ENCODE measurements around the gene MTCL1.

MTCL1 gene

DNA sequence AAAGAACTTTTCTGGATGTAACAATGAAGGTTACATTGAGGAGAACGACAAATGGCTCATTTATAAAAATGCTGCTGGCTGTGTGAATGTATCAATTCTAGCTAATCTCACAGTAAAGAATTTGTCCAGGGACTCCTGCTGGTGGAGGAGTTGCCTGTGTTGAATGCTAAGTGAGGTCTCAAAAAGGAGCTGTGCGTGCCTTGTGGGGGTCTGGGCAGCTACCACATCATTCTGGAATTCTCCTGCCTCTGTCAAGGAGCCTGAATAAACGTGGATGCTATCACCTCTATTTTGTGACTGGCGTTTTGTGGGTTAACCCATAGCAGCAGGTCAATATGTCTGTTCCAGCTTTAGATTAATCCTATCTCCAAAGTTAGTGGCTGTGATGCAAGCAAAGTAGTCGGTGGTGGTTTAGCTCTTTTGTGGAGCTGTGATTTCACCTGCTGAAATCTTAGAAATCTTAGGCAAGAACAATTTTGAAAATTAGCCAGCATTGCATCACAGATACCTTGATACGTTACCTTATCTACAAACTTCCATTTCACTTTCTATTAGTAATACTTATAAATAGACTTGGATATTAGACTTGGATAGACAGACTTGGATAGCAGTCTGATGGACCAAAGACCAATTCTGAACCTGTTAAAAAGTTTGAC, 96.8 kb downstream of the MTCL1 start:
- no peak for FAIRE-seq
- TF ChIP-seq CTCF (IDR thresholded peaks at IDR 0.05; ENCODE audit: insufficient read depth, missing control alignments) = no peak
- no peak for DNase-seq (ENCODE audit: insufficient read length, low spot score)

DNA sequence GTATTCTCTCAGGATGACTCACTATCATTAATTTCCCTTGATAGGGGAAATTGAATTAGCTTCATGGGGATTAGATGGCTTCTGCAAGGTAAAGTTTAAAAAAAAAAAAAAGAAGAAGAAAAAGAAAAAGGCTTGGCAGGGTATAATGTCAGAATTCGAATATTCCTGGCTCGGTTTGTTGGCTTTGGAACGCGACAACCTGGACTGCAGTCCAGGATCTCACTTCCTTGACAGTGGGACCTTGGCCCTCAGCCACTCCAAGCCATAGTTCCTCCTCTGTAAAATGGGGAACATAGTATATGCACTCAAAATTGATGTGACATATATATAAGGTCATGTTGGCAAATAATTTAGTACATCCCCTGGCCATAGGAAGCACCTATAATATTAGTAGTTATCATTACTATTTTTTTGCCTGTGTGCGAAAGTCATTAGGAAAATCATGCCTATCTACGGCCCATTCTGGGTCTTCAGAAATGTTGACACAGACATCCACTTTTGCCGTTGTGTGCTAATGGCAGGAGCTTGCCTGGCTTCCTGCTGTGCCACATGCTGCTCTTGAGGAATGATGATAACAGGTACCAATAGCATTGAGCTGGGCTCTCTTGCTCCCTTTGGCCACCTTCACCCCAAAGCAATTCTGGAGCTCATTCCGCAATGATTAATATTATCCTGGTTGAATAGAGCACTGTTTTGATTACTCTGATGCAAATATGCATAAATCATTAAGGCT, 97.9 kb downstream of the MTCL1 start:
- FAIRE-seq (no peak), DNase-seq (ENCODE audit: insufficient read length, low spot score) (no peak)
- no peak for TF ChIP-seq CTCF (IDR thresholded peaks at IDR 0.05; ENCODE audit: insufficient read depth, missing control alignments)

DNA sequence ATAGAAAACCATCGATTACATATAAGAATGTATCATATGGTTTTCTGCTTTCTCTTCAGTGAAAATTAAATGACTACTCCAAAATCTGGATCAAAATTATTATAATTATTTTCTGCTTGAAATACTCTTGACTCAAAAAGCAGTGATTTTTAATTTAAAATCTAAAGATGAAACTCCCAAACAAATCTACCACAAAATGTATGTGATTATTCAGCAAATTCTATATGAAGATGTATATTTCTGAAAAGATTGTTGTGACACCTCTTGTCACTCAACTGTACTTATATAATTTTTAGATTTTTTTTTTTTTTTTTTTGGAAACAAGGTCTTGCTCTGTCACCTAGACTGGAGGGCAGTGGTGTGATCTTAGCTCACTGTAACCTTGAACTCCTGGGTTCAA, 98.6 kb downstream of the MTCL1 start:
- DNase-seq (ENCODE audit: insufficient read length, low spot score) (no peak), FAIRE-seq (no peak)
- no peak for TF ChIP-seq CTCF (IDR thresholded peaks at IDR 0.05; ENCODE audit: insufficient read depth, missing control alignments)

GRCh38 chr18:8805552-8805951, 100.2 kb downstream of the MTCL1 start:
- FAIRE-seq = no peak
- no peak for TF ChIP-seq CTCF (IDR thresholded peaks at IDR 0.05; ENCODE audit: insufficient read depth, missing control alignments)
- no peak for DNase-seq (ENCODE audit: insufficient read length, low spot score)

- FAIRE-seq (no peak), DNase-seq (ENCODE audit: insufficient read length, low spot score) (no peak)
- TF ChIP-seq CTCF (IDR thresholded peaks at IDR 0.05; ENCODE audit: insufficient read depth, missing control alignments) = no peak
Measured at GRCh38 chr18:8806100-8806797, 100.9 kb downstream of the MTCL1 start.

GRCh38 chr18:8806798-8807487, 101.6 kb downstream of the MTCL1 start:
- DNase-seq (ENCODE audit: insufficient read length, low spot score) (no peak), FAIRE-seq (no peak)
- no peak for TF ChIP-seq CTCF (IDR thresholded peaks at IDR 0.05; ENCODE audit: insufficient read depth, missing control alignments)
